OCI-LY1 (cell line): Measurements from ENCODE around the gene ASB6.

Experiments used
- H2AFZ ChIP-seq: fragments of 200-600 bp; sonication (generic), shearing (Covaris generic); 2 replicates; pipeline ENCODE4 v1.6.0; 2014; ENCODE audit warnings: antibody characterized with exemption, mild to moderate bottlenecking, low read length
- H3F3A ChIP-seq: fragments of 200-600 bp; sonication (generic), shearing (Covaris generic); 2 replicates; pipeline ENCODE4 v1.6.0; 2014; ENCODE audit warnings: mild to moderate bottlenecking, antibody characterized with exemption, low read length, moderate library complexity; ENCODE audit not compliant: insufficient read depth
- H3K27ac ChIP-seq: fragments of 200-600 bp; sonication (generic); 2 replicates; pipeline ENCODE4 v1.5.1; 2014; ENCODE audit warnings: low read length, mixed run types, mild to moderate bottlenecking, low read depth; ENCODE audit not compliant: poor library complexity, severe bottlenecking
- H3K27me3 ChIP-seq: fragments of 200-600 bp; sonication (generic); 2 replicates; pipeline ENCODE4 v1.6.0; 2014; ENCODE audit warnings: antibody characterized with exemption, mild to moderate bottlenecking, low read length, moderate library complexity; ENCODE audit not compliant: insufficient read depth
- H3K36me3 ChIP-seq: fragments of 200-600 bp; sonication (generic); 2 replicates; pipeline ENCODE4 v1.6.1; 2014; ENCODE audit warnings: mild to moderate bottlenecking, antibody characterized with exemption, low read length, moderate library complexity, mixed read lengths; ENCODE audit not compliant: insufficient read depth
- H3K4me1 ChIP-seq: fragments of 200-600 bp; sonication (generic); 2 replicates; pipeline ENCODE4 v1.5.1; 2014; ENCODE audit warnings: mild to moderate bottlenecking, low read length, moderate library complexity; ENCODE audit not compliant: insufficient read depth, severe bottlenecking
- H3K4me2 ChIP-seq: fragments of 200-600 bp; sonication (generic), shearing (Covaris generic); 2 replicates; pipeline ENCODE4 v1.6.1; 2014; ENCODE audit warnings: low read length
- H3K4me3 ChIP-seq: fragments of 200-600 bp; sonication (generic); 2 replicates; pipeline ENCODE4 v1.5.1; 2014; ENCODE audit warnings: low read length, low read depth, mild to moderate bottlenecking, mixed read lengths; ENCODE audit not compliant: poor library complexity, severe bottlenecking
- H3K79me2 ChIP-seq: fragments of 200-600 bp; shearing (Covaris generic); 2 replicates; pipeline ENCODE4 v1.6.1; 2016; ENCODE audit warnings: mixed run types, low read length, mixed read lengths; ENCODE audit not compliant: insufficient read depth
- H3K9ac ChIP-seq: fragments of 200-600 bp; sonication (generic), shearing (Covaris generic); 2 replicates; pipeline ENCODE4 v1.6.1; 2014; ENCODE audit warnings: mild to moderate bottlenecking, low read length, mixed read lengths
- H3K9me2 ChIP-seq: fragments of 200-600 bp; sonication (generic), shearing (Covaris generic); 2 replicates; pipeline ENCODE4 v1.6.1; 2014; ENCODE audit warnings: low read depth, mild to moderate bottlenecking, low read length, mixed read lengths
- H3K9me3 ChIP-seq: fragments of 200-600 bp; shearing (Covaris generic); 2 replicates; pipeline ENCODE4 v1.6.1; 2014; ENCODE audit warnings: low read length, mixed read lengths
- H4K20me1 ChIP-seq: fragments of 200-600 bp; sonication (generic), shearing (Covaris generic); 2 replicates; pipeline ENCODE4 v1.6.0; 2016; ENCODE audit warnings: mild to moderate bottlenecking, low read length; ENCODE audit not compliant: insufficient read depth
- EZH2 ChIP-seq: fragments of 200-600 bp; sonication (generic), shearing (Covaris generic); IDR thresholded peaks from 2 replicates; pipeline ENCODE4 v1.8.0; 2017; ENCODE audit warnings: borderline replicate concordance, mixed run types, mild to moderate bottlenecking, antibody characterized with exemption, low read length, moderate library complexity, mixed read lengths
- TF ChIP-seq, protein P1 (sequence below): fragments of 200-600 bp; sonication (generic), shearing (Covaris generic); IDR thresholded peaks from 2 replicates; pipeline ENCODE4 v1.5.1; 2017; ENCODE audit warnings: mild to moderate bottlenecking, antibody characterized with exemption, low read length, moderate library complexity, mixed read lengths

The ASB6 gene

DNA sequence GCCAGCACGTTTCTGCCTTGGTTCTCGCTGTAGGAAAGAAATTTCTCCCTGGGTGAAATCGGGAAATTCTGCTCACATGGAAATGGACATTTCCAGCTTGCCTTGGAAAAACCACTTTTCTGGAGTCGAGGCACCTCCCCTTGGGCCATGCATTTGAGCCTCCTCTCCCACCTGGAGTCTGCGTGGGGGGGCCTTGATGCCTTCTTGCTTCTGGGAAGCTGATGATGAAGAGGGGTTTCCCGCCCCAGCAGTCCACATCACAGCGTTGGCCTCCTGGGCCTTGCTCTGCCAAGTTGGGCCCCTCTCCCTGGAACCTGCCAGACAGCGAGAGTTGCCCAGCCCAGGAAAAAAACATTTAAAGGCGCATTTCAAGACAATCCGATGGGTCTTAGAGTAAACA lies 1.8 kb upstream of the ASB6 start:
- TF ChIP-seq, protein P1, sequence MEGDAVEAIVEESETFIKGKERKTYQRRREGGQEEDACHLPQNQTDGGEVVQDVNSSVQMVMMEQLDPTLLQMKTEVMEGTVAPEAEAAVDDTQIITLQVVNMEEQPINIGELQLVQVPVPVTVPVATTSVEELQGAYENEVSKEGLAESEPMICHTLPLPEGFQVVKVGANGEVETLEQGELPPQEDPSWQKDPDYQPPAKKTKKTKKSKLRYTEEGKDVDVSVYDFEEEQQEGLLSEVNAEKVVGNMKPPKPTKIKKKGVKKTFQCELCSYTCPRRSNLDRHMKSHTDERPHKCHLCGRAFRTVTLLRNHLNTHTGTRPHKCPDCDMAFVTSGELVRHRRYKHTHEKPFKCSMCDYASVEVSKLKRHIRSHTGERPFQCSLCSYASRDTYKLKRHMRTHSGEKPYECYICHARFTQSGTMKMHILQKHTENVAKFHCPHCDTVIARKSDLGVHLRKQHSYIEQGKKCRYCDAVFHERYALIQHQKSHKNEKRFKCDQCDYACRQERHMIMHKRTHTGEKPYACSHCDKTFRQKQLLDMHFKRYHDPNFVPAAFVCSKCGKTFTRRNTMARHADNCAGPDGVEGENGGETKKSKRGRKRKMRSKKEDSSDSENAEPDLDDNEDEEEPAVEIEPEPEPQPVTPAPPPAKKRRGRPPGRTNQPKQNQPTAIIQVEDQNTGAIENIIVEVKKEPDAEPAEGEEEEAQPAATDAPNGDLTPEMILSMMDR, result no peak
- no peak for TF ChIP-seq EZH2
- no peak overlapping the region for H3K4me3 ChIP-seq
- H3K9me2 ChIP-seq, result no peaks in the 10 kb centered on the region
- no peak overlapping the region for H3K9ac ChIP-seq
- no peaks in the 10 kb centered on the region for H3K79me2 ChIP-seq
- peaks cover 7% of the 10 kb centered on the region; the same call in 1 of the 2 replicates for H3K36me3 ChIP-seq
- no peak overlapping the region for H3K27ac ChIP-seq
- no peaks in the 10 kb centered on the region for H3F3A ChIP-seq
- no peak overlapping the region for H3K4me2 ChIP-seq
- H3K4me1 ChIP-seq, result peaks cover 18% of the 10 kb centered on the region
- H4K20me1 ChIP-seq, result no peaks in the 10 kb centered on the region
- no peaks in the 10 kb centered on the region for H3K27me3 ChIP-seq
- H2AFZ ChIP-seq, result no peak overlapping the region
- H3K9me3 ChIP-seq, result no peaks in the 10 kb centered on the region

DNA sequence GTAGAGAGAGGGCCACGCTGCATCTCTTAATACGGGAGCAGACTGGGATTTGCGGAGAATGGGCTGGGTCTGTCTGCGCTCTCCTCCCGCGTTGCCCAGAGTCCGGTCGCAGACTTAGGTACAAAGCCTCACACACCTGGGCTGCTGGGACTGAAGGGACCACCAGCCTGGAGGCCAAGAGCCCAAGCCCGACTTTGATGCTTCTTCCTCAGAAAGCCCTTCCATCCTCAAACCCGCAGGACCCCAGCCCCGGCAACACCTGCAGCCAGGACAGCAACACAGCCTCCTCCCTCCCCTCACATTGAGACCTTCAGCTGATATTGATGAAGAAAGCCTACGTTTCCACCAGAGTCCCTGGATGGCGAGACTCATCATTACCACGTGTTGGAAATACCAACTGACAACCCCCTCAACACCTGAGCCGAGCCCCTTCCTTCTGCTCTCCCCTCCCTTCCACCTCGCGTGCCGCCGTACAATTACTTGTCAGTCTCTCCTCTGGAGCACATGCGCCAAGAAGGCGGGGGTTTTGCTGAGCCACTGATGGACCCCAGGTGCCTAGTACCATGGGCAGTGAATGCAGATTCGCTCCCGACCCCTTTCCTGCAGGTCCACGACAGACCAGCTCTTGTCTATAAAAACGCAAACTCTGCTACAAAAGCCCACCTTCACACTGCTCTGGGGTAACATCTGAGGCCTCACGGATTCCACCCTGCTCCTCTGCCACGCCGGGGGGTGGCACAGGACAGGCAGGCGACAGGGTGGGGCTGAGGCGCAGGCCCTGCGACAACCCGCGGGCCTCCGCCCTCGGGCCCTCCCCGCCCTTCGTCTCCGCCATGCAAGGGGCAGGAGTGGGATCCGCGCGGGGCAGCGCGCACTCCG lies 841 bp downstream of the ASB6 start:
- H3K4me3 ChIP-seq, result peak overlapping the region; percentile 98
- H3K9me3 ChIP-seq, result no peaks in the 10 kb centered on the region
- H3K9ac ChIP-seq, result peak overlapping the region; percentile 87
- TF ChIP-seq, protein P1, result no peak
- no peak for TF ChIP-seq EZH2
- peak overlapping the region; percentile 78 for H3K4me2 ChIP-seq
- H3K27ac ChIP-seq, result no peak overlapping the region
- peaks cover 18% of the 10 kb centered on the region for H3K4me1 ChIP-seq
- H3K27me3 ChIP-seq, result no peaks in the 10 kb centered on the region
- H3K9me2 ChIP-seq, result no peaks in the 10 kb centered on the region
- H3F3A ChIP-seq, result no peaks in the 10 kb centered on the region
- no peaks in the 10 kb centered on the region for H4K20me1 ChIP-seq
- H3K79me2 ChIP-seq, result no peaks in the 10 kb centered on the region
- H2AFZ ChIP-seq, result no peak overlapping the region
- H3K36me3 ChIP-seq, result peaks cover 30% of the 10 kb centered on the region

DNA sequence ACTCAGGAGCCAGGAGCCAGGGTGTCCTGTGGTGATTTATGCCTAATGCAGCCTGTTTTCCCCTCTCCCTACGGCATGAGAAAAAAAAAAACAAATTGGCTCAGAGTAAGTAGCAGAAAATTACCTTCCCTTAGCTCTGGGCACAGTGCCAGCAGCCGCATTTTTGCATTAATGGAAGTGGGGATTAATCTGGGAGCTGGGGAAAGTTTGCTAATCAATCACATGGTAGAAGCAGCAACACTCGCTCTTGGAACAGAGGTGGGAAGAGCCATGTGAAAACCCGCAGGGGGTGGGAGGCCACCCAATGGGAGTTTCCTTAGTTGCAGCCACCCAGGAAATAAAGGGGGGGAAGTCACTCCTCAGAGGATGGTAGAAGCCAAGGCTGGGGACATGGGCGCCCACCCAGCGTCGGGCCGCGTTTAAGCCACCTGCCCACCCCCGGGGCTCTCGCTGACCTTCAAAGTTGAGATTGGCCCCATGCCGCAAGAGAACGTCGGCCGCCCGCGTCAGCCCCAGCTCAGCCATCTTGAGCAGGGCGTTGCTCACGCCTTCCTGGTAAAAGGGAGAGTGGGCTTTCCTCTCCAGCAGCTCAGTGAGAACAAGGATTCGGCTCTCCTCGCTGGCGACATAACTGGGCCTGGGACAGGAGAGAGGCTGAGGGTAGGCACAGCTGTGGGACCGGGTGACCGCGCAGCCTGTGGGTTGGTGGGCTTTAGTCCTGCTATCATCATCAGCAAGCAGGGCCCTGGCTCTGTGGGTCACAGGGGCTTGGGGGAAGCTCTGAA lies 1.7 kb downstream of the ASB6 start:
- Histone ChIP-seq H3K9me2 (no peaks in the 10 kb centered on the region), H3K79me2 (no peaks in the 10 kb centered on the region), H3K4me3 (peak overlapping the region; percentile 98), H3K36me3 (peaks cover 36% of the 10 kb centered on the region), H3K9me3 (no peaks in the 10 kb centered on the region), H3K27me3 (no peaks in the 10 kb centered on the region), H3K27ac (no peak overlapping the region), H3K4me2 (peak overlapping the region; percentile 78), H2AFZ (no peak overlapping the region), H4K20me1 (no peaks in the 10 kb centered on the region), H3F3A (no peaks in the 10 kb centered on the region), H3K9ac (no peak overlapping the region; the same call in 1 of the 2 replicates), H3K4me1 (peaks cover 18% of the 10 kb centered on the region)
- no peak for TF ChIP-seq EZH2
- TF ChIP-seq, protein P1, result no peak
